ENCODE data around the gene NQO1. TPM values are rescaled to one million over a fixed set of nuclear protein-coding genes. Genes with fewer than 3 reads are reported as not detected.

Gene NQO1
- total and polyA plus RNA-seq, 4 donors = 0.92 to 5.5 (median 1.9) TPM

DNA sequence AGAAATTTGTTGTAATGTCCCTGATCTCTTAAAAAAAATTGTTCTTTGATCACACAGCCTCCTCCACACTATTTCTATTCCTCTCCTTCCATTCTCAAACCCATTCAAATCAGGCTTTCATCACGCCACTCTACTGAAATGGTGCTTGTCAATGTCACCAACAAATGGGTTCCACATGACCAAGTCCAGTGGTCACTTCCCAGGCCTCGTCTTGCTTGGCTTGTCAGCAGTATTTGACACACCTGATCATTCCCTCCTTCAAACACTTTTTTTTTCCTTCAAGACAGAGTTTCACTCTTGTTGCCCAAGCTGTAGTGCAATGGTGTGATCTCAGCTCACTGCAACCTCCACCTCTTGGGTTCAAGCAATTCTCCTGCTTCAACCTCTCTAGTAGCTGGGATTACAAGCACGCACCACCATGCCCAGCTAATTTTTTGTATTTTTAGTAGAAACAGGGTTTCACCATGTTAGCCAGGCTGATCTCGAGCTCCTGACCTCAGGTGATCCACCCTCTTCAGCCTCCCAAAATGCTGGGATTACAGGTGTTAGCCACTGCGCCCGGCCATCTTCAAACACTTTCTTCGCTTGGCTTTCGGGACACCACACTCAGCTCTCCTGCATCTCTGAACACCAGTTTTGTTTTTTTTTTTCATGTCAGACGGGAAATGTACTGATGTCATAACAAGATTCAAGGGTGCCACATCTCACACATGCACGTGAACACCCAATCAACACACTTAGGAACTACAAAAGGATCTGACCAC, 18.3 kb downstream of the NQO1 start (continued):
- TF ChIP-seq, protein P1, sequence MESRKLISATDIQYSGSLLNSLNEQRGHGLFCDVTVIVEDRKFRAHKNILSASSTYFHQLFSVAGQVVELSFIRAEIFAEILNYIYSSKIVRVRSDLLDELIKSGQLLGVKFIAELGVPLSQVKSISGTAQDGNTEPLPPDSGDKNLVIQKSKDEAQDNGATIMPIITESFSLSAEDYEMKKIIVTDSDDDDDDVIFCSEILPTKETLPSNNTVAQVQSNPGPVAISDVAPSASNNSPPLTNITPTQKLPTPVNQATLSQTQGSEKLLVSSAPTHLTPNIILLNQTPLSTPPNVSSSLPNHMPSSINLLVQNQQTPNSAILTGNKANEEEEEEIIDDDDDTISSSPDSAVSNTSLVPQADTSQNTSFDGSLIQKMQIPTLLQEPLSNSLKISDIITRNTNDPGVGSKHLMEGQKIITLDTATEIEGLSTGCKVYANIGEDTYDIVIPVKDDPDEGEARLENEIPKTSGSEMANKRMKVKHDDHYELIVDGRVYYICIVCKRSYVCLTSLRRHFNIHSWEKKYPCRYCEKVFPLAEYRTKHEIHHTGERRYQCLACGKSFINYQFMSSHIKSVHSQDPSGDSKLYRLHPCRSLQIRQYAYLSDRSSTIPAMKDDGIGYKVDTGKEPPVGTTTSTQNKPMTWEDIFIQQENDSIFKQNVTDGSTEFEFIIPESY (IDR thresholded peaks at IDR 0.05) = no peak
- TF ChIP-seq TAF1 (conservative IDR thresholded peaks at IDR 0.05) = no peak

GRCh38 chr16:69706975-69707340, 19.4 kb downstream of the NQO1 start:
- Histone ChIP-seq H3K27me3 (ENCODE audit: control insufficient read depth in 4 of 4, insufficient read depth in 4 of 4, low read length in 3 of 4) (no peaks in the 10 kb centered on the region), H3K4me3 (ENCODE audit: low read depth in 1 of 3, low read length in 3 of 3) (no peak overlapping the region), H3K9ac (ENCODE audit: low read depth in 1 of 2, low read length in 2 of 2) (no peak overlapping the region), H3K9me3 (ENCODE audit: control insufficient read depth in 4 of 4, low read length in 3 of 4) (no peaks in the 10 kb centered on the region), H3K4me1 (ENCODE audit: control insufficient read depth in 4 of 4, insufficient read depth in 4 of 4, low read length in 3 of 4) (peaks cover 0 to 2% (median 0%) of the 10 kb centered on the region in 4 donors), H3K36me3 (ENCODE audit: control insufficient read depth in 4 of 4, insufficient read depth in 3 of 4, low read depth in 1 of 4, low read length in 3 of 4) (peaks cover 0 to 4% (median 0%) of the 10 kb centered on the region in 4 donors), H3K27ac (ENCODE audit: low read depth in 1 of 2, low read length in 2 of 2) (no peak overlapping the region)
- WGBS = 94% methylated on average over 2 of the region's 2 CpGs
- TF ChIP-seq GABPA (IDR thresholded peaks at IDR 0.05 in 1 of 2, conservative IDR thresholded peaks at IDR 0.05 in 1 of 2) (no peak), RAD21 (IDR thresholded peaks at IDR 0.05) (no peak), JUND (IDR thresholded peaks at IDR 0.05) (no peak), ATF3 (IDR thresholded peaks at IDR 0.05) (no peak), FOXA2 (IDR thresholded peaks at IDR 0.05) (no peak), HNF4A (conservative IDR thresholded peaks at IDR 0.05) (no peak), MAX (IDR thresholded peaks at IDR 0.05) (no peak), REST (IDR thresholded peaks at IDR 0.05) (no peak), HNF4G (IDR thresholded peaks at IDR 0.05) (no peak)
- TF ChIP-seq, protein P2, sequence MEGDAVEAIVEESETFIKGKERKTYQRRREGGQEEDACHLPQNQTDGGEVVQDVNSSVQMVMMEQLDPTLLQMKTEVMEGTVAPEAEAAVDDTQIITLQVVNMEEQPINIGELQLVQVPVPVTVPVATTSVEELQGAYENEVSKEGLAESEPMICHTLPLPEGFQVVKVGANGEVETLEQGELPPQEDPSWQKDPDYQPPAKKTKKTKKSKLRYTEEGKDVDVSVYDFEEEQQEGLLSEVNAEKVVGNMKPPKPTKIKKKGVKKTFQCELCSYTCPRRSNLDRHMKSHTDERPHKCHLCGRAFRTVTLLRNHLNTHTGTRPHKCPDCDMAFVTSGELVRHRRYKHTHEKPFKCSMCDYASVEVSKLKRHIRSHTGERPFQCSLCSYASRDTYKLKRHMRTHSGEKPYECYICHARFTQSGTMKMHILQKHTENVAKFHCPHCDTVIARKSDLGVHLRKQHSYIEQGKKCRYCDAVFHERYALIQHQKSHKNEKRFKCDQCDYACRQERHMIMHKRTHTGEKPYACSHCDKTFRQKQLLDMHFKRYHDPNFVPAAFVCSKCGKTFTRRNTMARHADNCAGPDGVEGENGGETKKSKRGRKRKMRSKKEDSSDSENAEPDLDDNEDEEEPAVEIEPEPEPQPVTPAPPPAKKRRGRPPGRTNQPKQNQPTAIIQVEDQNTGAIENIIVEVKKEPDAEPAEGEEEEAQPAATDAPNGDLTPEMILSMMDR (IDR thresholded peaks at IDR 0.05; ENCODE audit: low read depth, low read length, missing input control) = no peak
- TF ChIP-seq, protein P1 (IDR thresholded peaks at IDR 0.05) = no peak
- DNase-seq (ENCODE audit: low spot score) = no peak
